OCI-LY1 (cell line): ENCODE results near the gene POLR1F.

Experiments
- EZH2 ChIP-seq: fragments of 200-600 bp; sonication (generic), shearing (Covaris generic); IDR thresholded peaks from 2 replicates; pipeline ENCODE4 v1.8.0; 2017; ENCODE audit warnings: borderline replicate concordance, mixed run types, mild to moderate bottlenecking, antibody characterized with exemption, low read length, moderate library complexity, mixed read lengths
- TF ChIP-seq, protein P1 (sequence below): fragments of 200-600 bp; sonication (generic), shearing (Covaris generic); IDR thresholded peaks from 2 replicates; pipeline ENCODE4 v1.5.1; 2017; ENCODE audit warnings: mild to moderate bottlenecking, antibody characterized with exemption, low read length, moderate library complexity, mixed read lengths

DNA sequence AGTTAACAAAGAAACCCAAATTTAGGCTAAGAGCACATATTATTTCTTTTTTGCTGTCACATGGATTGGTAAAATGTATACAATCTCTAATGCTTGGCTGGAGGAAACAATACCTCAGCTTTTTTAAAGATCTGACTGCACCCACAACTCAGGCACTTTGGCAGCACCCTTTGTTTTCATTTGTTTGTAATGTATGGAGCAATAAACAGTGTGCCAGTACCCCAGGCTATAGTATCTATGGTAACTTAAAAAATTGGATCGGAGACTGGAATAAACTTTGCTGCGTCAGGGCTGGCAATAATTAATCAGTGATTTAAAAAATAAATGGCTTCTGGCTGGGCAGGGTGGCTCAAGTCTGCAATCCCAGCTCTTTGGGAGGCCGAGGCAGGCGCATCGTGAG lies 27.2 kb downstream of the POLR1F start:
- TF ChIP-seq, protein P1, sequence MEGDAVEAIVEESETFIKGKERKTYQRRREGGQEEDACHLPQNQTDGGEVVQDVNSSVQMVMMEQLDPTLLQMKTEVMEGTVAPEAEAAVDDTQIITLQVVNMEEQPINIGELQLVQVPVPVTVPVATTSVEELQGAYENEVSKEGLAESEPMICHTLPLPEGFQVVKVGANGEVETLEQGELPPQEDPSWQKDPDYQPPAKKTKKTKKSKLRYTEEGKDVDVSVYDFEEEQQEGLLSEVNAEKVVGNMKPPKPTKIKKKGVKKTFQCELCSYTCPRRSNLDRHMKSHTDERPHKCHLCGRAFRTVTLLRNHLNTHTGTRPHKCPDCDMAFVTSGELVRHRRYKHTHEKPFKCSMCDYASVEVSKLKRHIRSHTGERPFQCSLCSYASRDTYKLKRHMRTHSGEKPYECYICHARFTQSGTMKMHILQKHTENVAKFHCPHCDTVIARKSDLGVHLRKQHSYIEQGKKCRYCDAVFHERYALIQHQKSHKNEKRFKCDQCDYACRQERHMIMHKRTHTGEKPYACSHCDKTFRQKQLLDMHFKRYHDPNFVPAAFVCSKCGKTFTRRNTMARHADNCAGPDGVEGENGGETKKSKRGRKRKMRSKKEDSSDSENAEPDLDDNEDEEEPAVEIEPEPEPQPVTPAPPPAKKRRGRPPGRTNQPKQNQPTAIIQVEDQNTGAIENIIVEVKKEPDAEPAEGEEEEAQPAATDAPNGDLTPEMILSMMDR, result no peak
- no peak for TF ChIP-seq EZH2
